Upper lobe of right lung (tissue), 1 donor: Measurements from ENCODE around the gene PGAP1. TPM values are rescaled to one million over a fixed set of nuclear protein-coding genes. Genes with fewer than 3 reads are reported as not detected.

Source experiments
- ATAC-seq: fragments of 200-7000 bp; cut with Tn5 transposase; one replicate; pipeline ENCODE4 v1.9.1; 2020; ENCODE audit warnings: mild to moderate bottlenecking, moderate library complexity
- DNase-seq: peaks from one replicate; pipeline ENCODE4 v3.0.0-alpha.2; 2020
- H3K27ac ChIP-seq: fragments of 200-600 bp; one replicate; pipeline ENCODE4 v1.8.0; 2022
- H3K27me3 ChIP-seq: fragments of 200-600 bp; one replicate; pipeline ENCODE4 v1.8.0; 2022; ENCODE audit warnings: mild to moderate bottlenecking
- H3K36me3 ChIP-seq: fragments of 200-600 bp; one replicate; pipeline ENCODE4 v1.8.0; 2022
- H3K4me1 ChIP-seq: fragments of 200-600 bp; one replicate; pipeline ENCODE4 v1.8.0; 2022
- H3K4me3 ChIP-seq: fragments of 200-600 bp; one replicate; pipeline ENCODE4 v1.8.0; 2022; ENCODE audit warnings: mild to moderate bottlenecking
- H3K9me3 ChIP-seq: fragments of 200-600 bp; one replicate; pipeline ENCODE4 v1.8.0; 2022
- intact Hi-C: fragments of 100-400 bp; cut with DNase I; formaldehyde crosslinking; loops from one replicate; pipeline ENCODE4 v1.11.0; 2022
- total RNA-seq: library from RNA; stranded (reverse); fragmentation: NEBNext Ultra II Directional; extraction: Animal tissue kit (Norgen Biotek cat#: 25700); gene quantifications from one replicate; pipeline ENCODE4 v1.2.1, GENCODE V29; 2021
- TF ChIP-seq, protein P1 (sequence below): fragments of 200-600 bp; IDR thresholded peaks from one replicate; pipeline ENCODE4 v1.8.0; 2022; ENCODE audit warnings: antibody characterized with exemption
- donor health status: DM: no; HTN: yes; CAD: no; lungs with severe emphysema.

The PGAP1 gene
- total RNA-seq, 1 donor from 2014 or later, result 15.2 TPM

DNA sequence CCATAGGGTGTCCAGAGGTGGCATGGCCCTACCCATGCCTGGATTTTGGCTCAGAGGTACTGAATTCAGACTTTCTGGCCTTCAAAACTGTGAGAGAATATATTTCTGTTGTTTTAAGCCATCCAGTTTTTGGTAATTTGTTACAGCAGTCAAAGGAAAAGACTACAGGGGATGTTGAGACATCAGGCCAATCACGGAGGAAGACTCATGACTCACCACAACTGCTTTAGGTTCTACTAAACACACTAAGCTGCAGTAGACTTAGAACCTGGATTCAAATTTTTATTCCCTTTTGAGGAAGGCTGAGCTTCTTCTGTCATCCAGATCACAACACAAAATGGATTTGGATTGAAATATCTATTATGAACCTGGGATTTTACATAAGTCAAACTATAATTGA is 105.3 kb downstream of the PGAP1 start:
- ATAC-seq (no peak), DNase-seq (no peak)
- H3K27ac ChIP-seq, result no peak overlapping the region
- no peaks in the 10 kb centered on the region for H3K36me3 ChIP-seq
- TF ChIP-seq, protein P1, sequence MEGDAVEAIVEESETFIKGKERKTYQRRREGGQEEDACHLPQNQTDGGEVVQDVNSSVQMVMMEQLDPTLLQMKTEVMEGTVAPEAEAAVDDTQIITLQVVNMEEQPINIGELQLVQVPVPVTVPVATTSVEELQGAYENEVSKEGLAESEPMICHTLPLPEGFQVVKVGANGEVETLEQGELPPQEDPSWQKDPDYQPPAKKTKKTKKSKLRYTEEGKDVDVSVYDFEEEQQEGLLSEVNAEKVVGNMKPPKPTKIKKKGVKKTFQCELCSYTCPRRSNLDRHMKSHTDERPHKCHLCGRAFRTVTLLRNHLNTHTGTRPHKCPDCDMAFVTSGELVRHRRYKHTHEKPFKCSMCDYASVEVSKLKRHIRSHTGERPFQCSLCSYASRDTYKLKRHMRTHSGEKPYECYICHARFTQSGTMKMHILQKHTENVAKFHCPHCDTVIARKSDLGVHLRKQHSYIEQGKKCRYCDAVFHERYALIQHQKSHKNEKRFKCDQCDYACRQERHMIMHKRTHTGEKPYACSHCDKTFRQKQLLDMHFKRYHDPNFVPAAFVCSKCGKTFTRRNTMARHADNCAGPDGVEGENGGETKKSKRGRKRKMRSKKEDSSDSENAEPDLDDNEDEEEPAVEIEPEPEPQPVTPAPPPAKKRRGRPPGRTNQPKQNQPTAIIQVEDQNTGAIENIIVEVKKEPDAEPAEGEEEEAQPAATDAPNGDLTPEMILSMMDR, result no peak
- H3K9me3 ChIP-seq, result no peaks in the 10 kb centered on the region
- H3K27me3 ChIP-seq, result no peaks in the 10 kb centered on the region
- H3K4me3 ChIP-seq, result no peak overlapping the region
- intact Hi-C loops, result no loop called here
- H3K4me1 ChIP-seq, result no peaks in the 10 kb centered on the region

DNA sequence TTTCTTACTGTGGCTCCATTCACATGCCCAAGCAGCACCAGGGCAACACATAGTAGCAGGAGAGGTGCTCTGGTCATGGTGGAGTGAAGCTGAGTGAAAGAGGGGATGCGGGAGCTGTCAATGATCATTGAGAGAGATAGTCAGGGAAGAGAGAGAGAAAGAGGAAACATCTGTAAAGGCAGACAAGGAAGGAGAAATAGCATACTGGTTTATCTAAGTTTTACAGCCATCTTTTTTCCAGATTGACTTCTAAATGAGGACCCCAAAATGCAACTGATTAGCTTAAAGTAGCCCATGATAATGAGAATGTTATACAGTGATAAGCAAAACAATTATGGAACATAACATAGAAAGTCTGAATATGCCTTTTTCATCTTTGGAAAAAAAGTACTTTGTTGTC is 117.2 kb downstream of the PGAP1 start, which contains the start of gene C2orf66:
C2orf66 (minus strand) TSS at position 96 of the 400 bp plus-strand sequence; CDS start at position 77, 19 bp downstream.
- no peak for DNase-seq

DNA sequence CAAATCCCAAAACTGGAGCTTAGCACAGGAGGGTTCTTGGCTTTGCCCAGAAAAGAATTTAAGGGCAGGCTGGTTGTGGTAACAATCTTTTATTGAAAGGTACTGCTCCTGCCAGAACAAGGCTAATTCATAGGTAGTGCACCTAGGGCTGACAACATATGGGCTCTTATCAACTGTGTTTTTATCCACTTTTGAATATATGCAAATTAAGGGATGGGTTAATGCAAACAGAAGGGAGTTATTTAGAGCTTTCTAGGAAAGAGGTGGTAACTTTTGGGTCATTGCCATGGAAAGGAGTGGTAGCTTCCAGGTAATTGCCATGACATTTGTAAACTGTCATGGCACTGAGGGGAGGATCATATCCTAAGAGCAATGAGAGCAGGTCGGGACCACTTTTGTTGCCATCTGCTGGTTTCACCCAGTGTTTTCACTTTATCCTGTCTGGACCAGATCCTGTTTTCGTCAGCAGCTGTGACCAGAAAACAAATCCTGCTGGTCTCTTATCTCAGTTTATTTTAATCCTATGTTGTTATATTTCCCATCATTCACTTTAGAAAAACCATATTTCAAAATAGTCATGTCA is 118.3 kb downstream of the PGAP1 start:
- Histone ChIP-seq H3K4me3 (no peak overlapping the region), H3K36me3 (no peaks in the 10 kb centered on the region), H3K27me3 (no peaks in the 10 kb centered on the region), H3K9me3 (no peaks in the 10 kb centered on the region), H3K27ac (no peak overlapping the region), H3K4me1 (no peaks in the 10 kb centered on the region)
- no peak for ATAC-seq
- no peak for DNase-seq
- intact Hi-C loops, result no loop called here
- TF ChIP-seq, protein P1, result no peak

More for the DNA sequence above, 117.2 kb downstream of the PGAP1 start, which contains the start of gene C2orf66:
- intact Hi-C loops, result no loop called here
- TF ChIP-seq, protein P1, result no peak
- no peaks in the 10 kb centered on the region for H3K27me3 ChIP-seq
- H3K4me1 ChIP-seq, result no peaks in the 10 kb centered on the region
- no peak within 1 kb of the TSS for H3K27ac ChIP-seq
- H3K4me3 ChIP-seq, result no peak within 1 kb of the TSS
- no peak for ATAC-seq
- no peaks in the 10 kb centered on the region for H3K9me3 ChIP-seq
- H3K36me3 ChIP-seq, result no peaks in the 10 kb centered on the region

DNA sequence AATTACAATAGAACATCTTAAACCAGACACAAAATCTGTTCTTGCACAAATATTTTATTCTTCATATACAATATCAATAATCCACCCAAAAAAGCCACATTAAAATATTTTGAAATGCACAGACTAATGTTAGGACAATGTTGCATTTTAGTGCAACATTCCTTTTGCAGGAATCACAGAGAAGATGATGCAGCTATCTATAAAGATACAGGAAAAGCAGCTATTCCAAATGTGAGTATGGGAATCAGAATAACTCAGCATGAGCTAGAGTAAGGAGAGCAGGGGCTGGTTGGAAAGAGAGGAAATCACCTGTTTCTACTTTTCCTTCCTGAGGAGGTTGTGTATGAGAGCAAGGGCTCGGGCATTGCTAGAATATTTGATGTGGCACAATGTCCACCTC is 122.1 kb downstream of the PGAP1 start:
- H3K4me3 ChIP-seq, result no peak overlapping the region
- TF ChIP-seq, protein P1, result no peak
- no peaks in the 10 kb centered on the region for H3K9me3 ChIP-seq
- no peak for DNase-seq
- H3K27me3 ChIP-seq, result no peaks in the 10 kb centered on the region
- H3K4me1 ChIP-seq, result no peaks in the 10 kb centered on the region
- intact Hi-C loops, result no loop called here
- no peak for ATAC-seq
- no peak overlapping the region for H3K27ac ChIP-seq
- no peaks in the 10 kb centered on the region for H3K36me3 ChIP-seq

DNA sequence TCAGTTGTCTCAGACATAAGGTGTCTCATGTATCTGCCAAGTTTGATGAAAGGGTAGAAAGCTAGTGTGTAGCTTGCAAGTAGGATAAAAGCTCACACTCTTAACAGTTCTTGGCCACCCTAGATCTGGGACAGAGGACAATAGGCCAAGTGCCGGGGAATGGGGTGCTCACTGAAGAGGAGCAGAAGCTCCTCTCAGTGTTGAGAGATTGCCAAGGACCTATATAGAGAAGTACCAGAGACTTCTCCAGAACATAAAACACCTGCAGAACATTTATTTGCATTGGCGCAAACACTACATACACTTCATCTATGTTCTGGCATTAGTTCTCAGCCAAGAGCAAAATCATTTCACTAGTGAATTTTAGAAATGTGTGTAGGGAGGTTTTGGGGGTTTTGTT is 124.1 kb downstream of the PGAP1 start:
- no peaks in the 10 kb centered on the region for H3K9me3 ChIP-seq
- DNase-seq (no peak), ATAC-seq (no peak)
- TF ChIP-seq, protein P1, result no peak
- peaks cover 3% of the 10 kb centered on the region for H3K36me3 ChIP-seq
- intact Hi-C loops, result no loop called here
- no peaks in the 10 kb centered on the region for H3K27me3 ChIP-seq
- peaks cover 15% of the 10 kb centered on the region for H3K4me1 ChIP-seq
- no peak overlapping the region for H3K27ac ChIP-seq
- no peak overlapping the region for H3K4me3 ChIP-seq
